ENCODE data around the gene LARGE2.

DNA sequence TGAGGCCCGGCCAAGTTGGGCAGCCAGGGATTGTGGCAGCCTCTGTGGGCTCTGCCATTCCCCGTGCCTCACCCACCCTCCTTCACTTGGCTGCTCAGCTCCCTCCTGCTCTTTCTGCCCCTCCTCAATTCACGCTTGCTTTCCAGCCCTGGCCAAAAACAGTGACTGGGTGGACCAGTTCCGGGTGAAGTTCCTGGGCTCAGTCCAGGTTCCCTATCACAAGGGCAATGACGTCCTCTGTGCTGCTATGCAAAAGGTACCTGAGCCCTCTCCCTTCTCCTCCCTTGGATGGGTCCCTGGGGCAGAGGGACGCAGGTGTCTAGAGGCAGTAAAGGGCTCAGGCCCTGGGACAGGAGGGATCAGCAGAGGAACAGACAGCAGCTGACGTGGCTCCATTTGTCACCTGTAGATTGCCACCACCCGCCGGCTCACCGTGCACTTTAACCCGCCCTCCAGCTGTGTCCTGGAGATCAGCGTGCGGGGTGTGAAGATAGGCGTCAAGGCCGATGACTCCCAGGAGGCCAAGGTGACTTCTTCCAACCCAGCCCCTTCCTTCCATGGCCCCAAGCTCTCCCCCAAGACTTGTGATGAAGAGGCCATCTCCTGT lies 18.0 kb upstream of the LARGE2 start:
- TF ChIP-seq POLR2AphosphoS5 (IDR thresholded peaks at IDR 0.05; ENCODE audit: insufficient read depth in 1 of 2, low read depth in 1 of 2), result no peak
- no peak for TF ChIP-seq POLR2A (IDR thresholded peaks at IDR 0.05)
- no peak for TF ChIP-seq CTCF (IDR thresholded peaks at IDR 0.05)

Measured in vagina (tissue), 2 donors.